A549 treated with dexamethasone at 1 μM for 4 hours (cell line): ENCODE data around the gene RTTN. TPM values are rescaled to one million over a fixed set of nuclear protein-coding genes. Genes with fewer than 3 reads are reported as not detected.

Experiments used
- total RNA-seq: library from RNA; stranded (reverse); fragments of 200-300 nt; extraction: Qiagen RNA extraction; gene quantifications from 5 replicates; pipeline ENCODE4 v1.2.3, GENCODE V29; 2022

Gene RTTN
- 4.0 to 6.2 TPM (median 5.0 TPM) in 5 replicates for total RNA-seq

DNA sequence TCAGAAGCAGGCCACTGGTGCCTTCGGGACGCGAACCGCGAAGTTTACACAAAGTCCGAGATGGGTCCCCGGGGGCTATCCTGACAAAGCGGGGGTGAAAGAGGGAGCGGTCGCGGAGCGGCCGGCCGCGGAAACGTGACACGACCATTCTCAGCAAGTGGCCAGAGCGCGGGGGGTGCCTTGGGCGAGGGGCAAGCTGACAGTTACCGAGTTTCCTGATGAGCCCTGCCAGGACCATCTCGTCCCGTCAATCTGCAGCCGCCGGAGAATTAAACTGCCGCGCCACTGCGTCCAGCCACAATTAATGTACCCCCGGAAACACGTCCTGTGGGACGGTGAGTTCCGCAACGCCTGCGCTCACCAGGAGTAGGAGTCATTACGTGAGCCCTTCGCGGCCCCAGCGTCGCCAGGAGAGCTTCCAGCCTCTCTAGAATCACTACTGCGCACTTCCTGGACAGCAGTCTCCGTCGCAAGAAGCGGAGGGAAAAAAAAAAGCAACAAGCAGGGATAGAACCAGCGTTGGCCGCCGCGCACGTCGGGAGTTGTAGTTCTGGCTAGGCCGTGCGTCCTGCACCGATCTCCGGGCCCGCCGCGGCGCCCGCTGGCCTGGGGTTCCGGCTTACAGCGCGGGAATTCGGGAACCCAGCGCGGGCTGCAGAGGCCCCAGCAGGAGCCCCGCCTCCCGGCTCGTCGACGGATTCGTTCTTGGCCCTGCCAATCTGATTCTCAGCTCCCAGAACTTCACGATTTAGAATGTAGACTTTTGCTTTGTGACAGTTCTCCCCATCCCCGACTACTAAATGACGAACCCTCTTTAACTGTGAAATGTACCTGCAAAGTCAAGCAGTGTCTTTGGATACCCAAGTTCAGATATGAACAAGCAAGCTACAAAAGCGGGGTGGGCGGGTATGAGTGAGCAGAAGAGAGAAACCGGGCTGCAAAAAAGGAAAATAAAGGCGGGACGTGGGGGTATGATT, at the start of gene RTTN:
Gene RTTN, minus strand, starts transcription at position 267 of the 977 bp plus-strand sequence. Its CDS starts 29 bp downstream, at position 238.

Other genes starting within 250 kb of the RTTN start
- 28.2 to 36.7 TPM (median 35.1 TPM) in 5 replicates for gene SOCS6, start 83.4 kb upstream of the RTTN start, total RNA-seq